HG03103 (cell line): ENCODE results near the gene AP1S1.
"Not testable (repeated sequence)": the region's sequence is repeated elsewhere in the genome, so short reads cannot be mapped to it uniquely, and the experiment has no call there.

ENCODE experiments used
- ATAC-seq: cut with Tn5 transposase; IDR thresholded peaks from one replicate; pipeline ENCODE4 v1.9.1; 2021; ENCODE audit warnings: low read depth; ENCODE audit not compliant: unreplicated experiment

AP1S1 gene

GRCh38 chr7:101124376-101125056 lies 29.8 kb upstream of the AP1S1 start:
- no peak for ATAC-seq

GRCh38 chr7:101125989-101126650 lies 28.2 kb upstream of the AP1S1 start:
- no peak for ATAC-seq

GRCh38 chr7:101126651-101127459 lies 27.4 kb upstream of the AP1S1 start, which contains the start of gene SERPINE1:
TSS of gene SERPINE1 (plus strand) at chr7:101127104. CDS start at chr7:101128394, 1,290 bp downstream.
- no peak for ATAC-seq

GRCh38 chr7:101127460-101128039 lies 26.7 kb upstream of the AP1S1 start:
- no peak for ATAC-seq

GRCh38 chr7:101128040-101128834 lies 26.0 kb upstream of the AP1S1 start:
- no peak for ATAC-seq

- ATAC-seq = no peak
These were observed 24.6 kb upstream of the AP1S1 start for GRCh38 chr7:101129603-101130117.

- ATAC-seq = not testable (repeated sequence)
These were observed 21.4 kb upstream of the AP1S1 start for GRCh38 chr7:101132626-101133600.

GRCh38 chr7:101133621-101134398 lies 20.5 kb upstream of the AP1S1 start:
- no peak for ATAC-seq

- no peak for ATAC-seq
These were observed 19.8 kb upstream of the AP1S1 start for GRCh38 chr7:101134399-101134980.

- ATAC-seq = no peak
These were observed 16.5 kb upstream of the AP1S1 start for GRCh38 chr7:101137651-101138212.

GRCh38 chr7:101138213-101138870 lies 15.9 kb upstream of the AP1S1 start:
- peak; percentile 73 for ATAC-seq

- no peak for ATAC-seq
These were observed 14.0 kb upstream of the AP1S1 start for GRCh38 chr7:101140339-101140699.

- no peak for ATAC-seq
These were observed 13.4 kb upstream of the AP1S1 start for GRCh38 chr7:101140746-101141382.

GRCh38 chr7:101151908-101152651 lies 2.2 kb upstream of the AP1S1 start:
- no peak for ATAC-seq

- ATAC-seq = no peak
These were observed 422 bp downstream of the AP1S1 start for GRCh38 chr7:101154693-101155102.

- no peak for ATAC-seq
These were observed 1.0 kb downstream of the AP1S1 start for GRCh38 chr7:101155303-101155702.
